HCT116 (cell line): ENCODE results near the gene GIPC3. TPM values are rescaled to one million over a fixed set of nuclear protein-coding genes. Genes with fewer than 3 reads are reported as not detected.

Experiments
- ATAC-seq: fragments of 200-7000 bp; cut with Tn5 transposase; 2 replicates; pipeline ENCODE4 v1.9.1; 2020; ENCODE audit warnings: mild to moderate bottlenecking, moderate library complexity
- BruUV-seq: library from RNA; stranded (reverse); fragments of 400-500 nt; replicated peaks from 2 replicates; lab custom pipeline; 2021; lab: Mats Ljungman, UMichigan
- CTCF ChIA-PET: fragments of 300-600 bp; sonication (Branson Sonifier 250); formaldehyde crosslinking; loops from one replicate; lab custom pipeline; 2021; ENCODE audit warnings: antibody characterized with exemption; lab: Charles Lee
- POLR2A ChIA-PET: fragments of 300-600, 350-600 bp; sonication (Branson Sonifier 250); formaldehyde crosslinking; loops from one replicate; lab custom pipeline; 2021; ENCODE audit warnings: antibody characterized with exemption; lab: Charles Lee
- RAD21 ChIA-PET, 2 experiments: fragments of 300-600 bp; sonication (Branson Sonifier 250); formaldehyde crosslinking; loops; one replicate each; lab custom pipeline; 2023; ENCODE audit warnings: low total read pairs in 2 of 2; ENCODE audit not compliant: uncharacterized antibody in 2 of 2, unreplicated experiment in 2 of 2, low non-redundant PET in 1 of 2; lab: Charles Lee
- DNase-seq: peaks from one replicate; pipeline ENCODE4 v3.0.0-alpha.2; 2010; ENCODE audit warnings: low read depth, low spot score
- H2AFZ ChIP-seq: fragments of 200-600 bp; shearing (Covaris generic), sonication (generic); 2 replicates; pipeline ENCODE4 v1.6.1; 2017; ENCODE audit warnings: low read depth, mixed run types, mixed read lengths, antibody characterized with exemption, low read length; ENCODE audit not compliant: poor library complexity, severe bottlenecking
- H3K27ac ChIP-seq: 2 replicates; pipeline ENCODE4 v1.5.1; 2012; ENCODE audit warnings: low read depth, low read length
- H3K27me3 ChIP-seq: fragments of 200-600 bp; sonication (generic); 2 replicates; pipeline ENCODE4 v1.6.1; 2016; ENCODE audit warnings: mixed run types, low read length, mixed read lengths; ENCODE audit not compliant: insufficient read depth
- H3K36me3 ChIP-seq, 2 experiments: fragments of 200-500 bp in 1 of 2; fragments of 200-600 bp in 1 of 2; sonication (Bioruptor generic) in 1 of 2; sonication (generic) in 1 of 2; 2 replicates each; pipeline versions ENCODE4 v1.5.1 to v1.6.1; 2014 to 2016; ENCODE audit warnings: low read length in 2 of 2, inconsistent platforms in 1 of 2, mixed read lengths in 1 of 2, mixed run types in 1 of 2; ENCODE audit not compliant: insufficient read depth in 2 of 2, control insufficient read depth in 1 of 2
- H3K4me1 ChIP-seq, 2 experiments: fragments of 200-600 bp in 1 of 2; sonication (generic) in 1 of 2; 2 replicates each; pipeline versions ENCODE4 v1.5.1 to v1.6.1; 2012 to 2017; ENCODE audit warnings: low read length in 2 of 2, inconsistent platforms in 1 of 2, mild to moderate bottlenecking in 1 of 2, mixed read lengths in 1 of 2, mixed run types in 1 of 2, moderate library complexity in 1 of 2; ENCODE audit not compliant: insufficient read depth in 2 of 2, control insufficient read depth in 1 of 2
- H3K4me2 ChIP-seq: fragments of 200-600 bp; sonication (generic); 2 replicates; pipeline ENCODE4 v1.6.1; 2017; ENCODE audit warnings: mixed run types, low read length, mixed read lengths
- H3K4me3 ChIP-seq, 2 experiments: fragments of 200-600 bp in 1 of 2; sonication (generic) in 1 of 2; replicated peaks in 1 of 2; 2 replicates each; pipeline ENCODE4 v1.5.1; 2011 to 2016; ENCODE audit warnings: low read length in 2 of 2, control low read depth in 1 of 2, low read depth in 1 of 2, mild to moderate bottlenecking in 1 of 2, mixed read lengths in 1 of 2, mixed run types in 1 of 2
- H3K79me2 ChIP-seq: fragments of 200-600 bp; sonication (generic); 2 replicates; pipeline ENCODE4 v1.6.1; 2017; ENCODE audit warnings: mild to moderate bottlenecking, mixed run types, low read length, moderate library complexity, mixed read lengths; ENCODE audit not compliant: insufficient read depth
- H3K9ac ChIP-seq: fragments of 200-600 bp; sonication (generic); 2 replicates; pipeline ENCODE4 v1.6.1; 2016; ENCODE audit warnings: low read length, mixed read lengths
- H3K9me2 ChIP-seq: fragments of 200-600 bp; sonication (generic), shearing (Covaris generic); 2 replicates; pipeline ENCODE4 v1.6.1; 2017; ENCODE audit warnings: mixed run types, mild to moderate bottlenecking, moderate library complexity; ENCODE audit not compliant: insufficient read depth
- H3K9me3 ChIP-seq, 2 experiments: fragments of 200-500 bp in 1 of 2; fragments of 200-600 bp in 1 of 2; sonication (Bioruptor generic) in 1 of 2; sonication (generic) in 1 of 2; 2 replicates each; pipeline ENCODE4 v1.6.1; 2014 to 2017; ENCODE audit warnings: low read length in 2 of 2, mixed read lengths in 2 of 2, inconsistent platforms in 1 of 2, low read depth in 1 of 2, mild to moderate bottlenecking in 1 of 2, mixed run types in 1 of 2, moderate library complexity in 1 of 2; ENCODE audit not compliant: control insufficient read depth in 1 of 2, insufficient read depth in 1 of 2
- H4K20me1 ChIP-seq: fragments of 200-600 bp; sonication (generic), shearing (Covaris generic); 2 replicates; pipeline ENCODE4 v1.6.1; 2017; ENCODE audit warnings: mixed run types, mild to moderate bottlenecking, moderate library complexity; ENCODE audit not compliant: insufficient read depth
- CBX3 ChIP-seq: IDR thresholded peaks from 2 replicates; pipeline ENCODE4 v1.6.1; 2012; ENCODE audit warnings: low read depth
- CEBPB ChIP-seq: IDR thresholded peaks from 2 replicates; pipeline ENCODE4 v1.6.1; 2012; ENCODE audit warnings: low read depth
- EGR1 ChIP-seq: IDR thresholded peaks from 2 replicates; pipeline ENCODE4 v1.6.1; 2012; ENCODE audit warnings: low read depth
- EZH2 ChIP-seq: fragments of 200-600 bp; sonication (generic); IDR thresholded peaks from 2 replicates; pipeline ENCODE4 v1.6.1; 2017; ENCODE audit warnings: antibody characterized with exemption, mixed run types
- EZH2phosphoT487 ChIP-seq: fragments of 200-600 bp; IDR thresholded peaks from 2 replicates; pipeline ENCODE4 v1.6.1; 2018; ENCODE audit warnings: antibody characterized with exemption, borderline replicate concordance
- JUND ChIP-seq: IDR thresholded peaks from 2 replicates; pipeline ENCODE4 v1.6.1; 2012
- RAD21 ChIP-seq: IDR thresholded peaks from 2 replicates; pipeline ENCODE4 v1.6.1; 2012; ENCODE audit warnings: low read depth, mild to moderate bottlenecking
- SIN3A ChIP-seq: IDR thresholded peaks from 2 replicates; pipeline ENCODE4 v1.6.1; 2012; ENCODE audit warnings: low read depth
- SP1 ChIP-seq: IDR thresholded peaks from 2 replicates; pipeline ENCODE4 v1.6.1; 2012; ENCODE audit warnings: low read depth
- ZFX ChIP-seq: fragments of 450-650 bp; IDR thresholded peaks from 2 replicates; pipeline ENCODE4 v1.6.1; 2017
- ZNF274 ChIP-seq: fragments of 200-500 bp; sonication (Bioruptor generic); IDR thresholded peaks from 2 replicates; pipeline ENCODE4 v1.6.1; 2014; ENCODE audit warnings: mild to moderate bottlenecking, low read depth, low read length, inconsistent platforms
- intact Hi-C: fragments of 100-400 bp; cut with micrococcal nuclease; formaldehyde crosslinking; loops from 2 replicates; pipeline ENCODE4 v1.10.0; 2022
- total RNA-seq: library from RNA; stranded (reverse); gene quantifications from one replicate; pipeline ENCODE4 v1.2.1, GENCODE V29; 2021; ENCODE audit not compliant: unreplicated experiment
- TF ChIP-seq, protein P1 (sequence below): IDR thresholded peaks from 2 replicates; pipeline ENCODE4 v1.6.1; 2012; ENCODE audit warnings: low read depth
- TF ChIP-seq, protein P2 (sequence below), 3 experiments: fragments of 200-600 bp in 1 of 3; sonication (generic) in 1 of 3; IDR thresholded peaks in 2 of 3; conservative IDR thresholded peaks in 1 of 3; 2 replicates each; pipeline ENCODE4 v1.5.1; 2012 to 2017; ENCODE audit warnings: low read depth in 2 of 3, low read length in 2 of 3, antibody characterized with exemption in 1 of 3, borderline replicate concordance in 1 of 3, control low read depth in 1 of 3, mild to moderate bottlenecking in 1 of 3, mixed read lengths in 1 of 3, mixed run types in 1 of 3, moderate library complexity in 1 of 3; ENCODE audit not compliant: insufficient read depth in 1 of 3
- TF ChIP-seq, protein P3 (sequence below): IDR thresholded peaks from 2 replicates; pipeline ENCODE4 v1.6.1; 2012
- TF ChIP-seq, protein P4 (sequence below): IDR thresholded peaks from 2 replicates; pipeline ENCODE4 v1.6.1; 2011; ENCODE audit warnings: mild to moderate bottlenecking, low read length, moderate library complexity; ENCODE audit not compliant: insufficient replicate concordance; ENCODE audit errors: extremely low read depth

The GIPC3 gene
- total RNA-seq, 1 experiment from 2014 or later: not detected

DNA sequence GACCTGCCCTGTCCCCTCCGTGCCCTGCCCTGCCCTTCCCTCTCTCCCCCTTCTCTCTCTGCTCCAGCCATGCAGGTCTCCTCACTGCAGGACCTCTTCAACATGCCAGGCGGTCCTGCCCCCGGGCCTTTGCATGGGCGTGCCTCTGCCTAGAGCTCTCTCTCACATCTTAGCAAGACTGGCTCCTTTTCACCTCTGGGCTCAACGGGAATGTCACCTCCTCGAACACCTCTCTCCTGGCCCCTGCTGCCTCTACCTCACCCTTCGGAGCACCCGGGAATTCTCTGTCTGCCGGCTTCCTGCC lies 33.5 kb upstream of the GIPC3 start:
- TF ChIP-seq EZH2 (no peak), CBX3 (no peak), ZNF274 (no peak), JUND (no peak), SP1 (no peak), CEBPB (no peak), SIN3A (no peak), EZH2phosphoT487 (no peak), RAD21 (no peak), ZFX (no peak), EGR1 (no peak)
- TF ChIP-seq, protein P1, sequence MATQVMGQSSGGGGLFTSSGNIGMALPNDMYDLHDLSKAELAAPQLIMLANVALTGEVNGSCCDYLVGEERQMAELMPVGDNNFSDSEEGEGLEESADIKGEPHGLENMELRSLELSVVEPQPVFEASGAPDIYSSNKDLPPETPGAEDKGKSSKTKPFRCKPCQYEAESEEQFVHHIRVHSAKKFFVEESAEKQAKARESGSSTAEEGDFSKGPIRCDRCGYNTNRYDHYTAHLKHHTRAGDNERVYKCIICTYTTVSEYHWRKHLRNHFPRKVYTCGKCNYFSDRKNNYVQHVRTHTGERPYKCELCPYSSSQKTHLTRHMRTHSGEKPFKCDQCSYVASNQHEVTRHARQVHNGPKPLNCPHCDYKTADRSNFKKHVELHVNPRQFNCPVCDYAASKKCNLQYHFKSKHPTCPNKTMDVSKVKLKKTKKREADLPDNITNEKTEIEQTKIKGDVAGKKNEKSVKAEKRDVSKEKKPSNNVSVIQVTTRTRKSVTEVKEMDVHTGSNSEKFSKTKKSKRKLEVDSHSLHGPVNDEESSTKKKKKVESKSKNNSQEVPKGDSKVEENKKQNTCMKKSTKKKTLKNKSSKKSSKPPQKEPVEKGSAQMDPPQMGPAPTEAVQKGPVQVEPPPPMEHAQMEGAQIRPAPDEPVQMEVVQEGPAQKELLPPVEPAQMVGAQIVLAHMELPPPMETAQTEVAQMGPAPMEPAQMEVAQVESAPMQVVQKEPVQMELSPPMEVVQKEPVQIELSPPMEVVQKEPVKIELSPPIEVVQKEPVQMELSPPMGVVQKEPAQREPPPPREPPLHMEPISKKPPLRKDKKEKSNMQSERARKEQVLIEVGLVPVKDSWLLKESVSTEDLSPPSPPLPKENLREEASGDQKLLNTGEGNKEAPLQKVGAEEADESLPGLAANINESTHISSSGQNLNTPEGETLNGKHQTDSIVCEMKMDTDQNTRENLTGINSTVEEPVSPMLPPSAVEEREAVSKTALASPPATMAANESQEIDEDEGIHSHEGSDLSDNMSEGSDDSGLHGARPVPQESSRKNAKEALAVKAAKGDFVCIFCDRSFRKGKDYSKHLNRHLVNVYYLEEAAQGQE: no peak
- TF ChIP-seq, protein P2, sequence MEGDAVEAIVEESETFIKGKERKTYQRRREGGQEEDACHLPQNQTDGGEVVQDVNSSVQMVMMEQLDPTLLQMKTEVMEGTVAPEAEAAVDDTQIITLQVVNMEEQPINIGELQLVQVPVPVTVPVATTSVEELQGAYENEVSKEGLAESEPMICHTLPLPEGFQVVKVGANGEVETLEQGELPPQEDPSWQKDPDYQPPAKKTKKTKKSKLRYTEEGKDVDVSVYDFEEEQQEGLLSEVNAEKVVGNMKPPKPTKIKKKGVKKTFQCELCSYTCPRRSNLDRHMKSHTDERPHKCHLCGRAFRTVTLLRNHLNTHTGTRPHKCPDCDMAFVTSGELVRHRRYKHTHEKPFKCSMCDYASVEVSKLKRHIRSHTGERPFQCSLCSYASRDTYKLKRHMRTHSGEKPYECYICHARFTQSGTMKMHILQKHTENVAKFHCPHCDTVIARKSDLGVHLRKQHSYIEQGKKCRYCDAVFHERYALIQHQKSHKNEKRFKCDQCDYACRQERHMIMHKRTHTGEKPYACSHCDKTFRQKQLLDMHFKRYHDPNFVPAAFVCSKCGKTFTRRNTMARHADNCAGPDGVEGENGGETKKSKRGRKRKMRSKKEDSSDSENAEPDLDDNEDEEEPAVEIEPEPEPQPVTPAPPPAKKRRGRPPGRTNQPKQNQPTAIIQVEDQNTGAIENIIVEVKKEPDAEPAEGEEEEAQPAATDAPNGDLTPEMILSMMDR (IDR thresholded peaks at IDR 0.05 in 2 of 3, conservative IDR thresholded peaks at IDR 0.05 in 1 of 3; ENCODE audit: borderline replicate concordance in 1 of 3, insufficient read depth in 1 of 3, low read depth in 2 of 3, low read length in 2 of 3): no peak
- TF ChIP-seq, protein P3, sequence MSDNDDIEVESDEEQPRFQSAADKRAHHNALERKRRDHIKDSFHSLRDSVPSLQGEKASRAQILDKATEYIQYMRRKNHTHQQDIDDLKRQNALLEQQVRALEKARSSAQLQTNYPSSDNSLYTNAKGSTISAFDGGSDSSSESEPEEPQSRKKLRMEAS: no peak
- TF ChIP-seq, protein P4, sequence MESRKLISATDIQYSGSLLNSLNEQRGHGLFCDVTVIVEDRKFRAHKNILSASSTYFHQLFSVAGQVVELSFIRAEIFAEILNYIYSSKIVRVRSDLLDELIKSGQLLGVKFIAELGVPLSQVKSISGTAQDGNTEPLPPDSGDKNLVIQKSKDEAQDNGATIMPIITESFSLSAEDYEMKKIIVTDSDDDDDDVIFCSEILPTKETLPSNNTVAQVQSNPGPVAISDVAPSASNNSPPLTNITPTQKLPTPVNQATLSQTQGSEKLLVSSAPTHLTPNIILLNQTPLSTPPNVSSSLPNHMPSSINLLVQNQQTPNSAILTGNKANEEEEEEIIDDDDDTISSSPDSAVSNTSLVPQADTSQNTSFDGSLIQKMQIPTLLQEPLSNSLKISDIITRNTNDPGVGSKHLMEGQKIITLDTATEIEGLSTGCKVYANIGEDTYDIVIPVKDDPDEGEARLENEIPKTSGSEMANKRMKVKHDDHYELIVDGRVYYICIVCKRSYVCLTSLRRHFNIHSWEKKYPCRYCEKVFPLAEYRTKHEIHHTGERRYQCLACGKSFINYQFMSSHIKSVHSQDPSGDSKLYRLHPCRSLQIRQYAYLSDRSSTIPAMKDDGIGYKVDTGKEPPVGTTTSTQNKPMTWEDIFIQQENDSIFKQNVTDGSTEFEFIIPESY: no peak
- POLR2A ChIA-PET: no interaction called here
- RAD21 ChIA-PET: no interaction called here
- H3K9me2 ChIP-seq: no peaks in the 10 kb centered on the region
- no peak overlapping the region for H3K4me3 ChIP-seq
- CTCF ChIA-PET: no interaction called here
- intact Hi-C loops: no loop called here
- ATAC-seq (no peak), DNase-seq (no peak)
- peaks cover 2 to 21% of the 10 kb centered on the region in 2 experiments; a peak in 3 of 4 replicates for H3K36me3 ChIP-seq
- peaks cover 9 to 34% of the 10 kb centered on the region in 2 experiments for H3K4me1 ChIP-seq
- no peak overlapping the region for H3K4me2 ChIP-seq
- BruUV-seq: no TSS peak
- H3K9ac ChIP-seq: no peak overlapping the region
- peaks cover 77% of the 10 kb centered on the region for H3K79me2 ChIP-seq
- H3K9me3 ChIP-seq: no peaks in the 10 kb centered on the region
- H4K20me1 ChIP-seq: peaks cover 8% of the 10 kb centered on the region; the same call in 1 of the 2 replicates
- H3K27ac ChIP-seq: no peak overlapping the region
- H3K27me3 ChIP-seq: no peaks in the 10 kb centered on the region
- H2AFZ ChIP-seq: no peak overlapping the region
